ENCODE measurements around the gene CDH4. TPM values are rescaled to one million over a fixed set of nuclear protein-coding genes. Genes with fewer than 3 reads are reported as not detected.

The CDH4 gene
- total RNA-seq, 1 experiment from 2014 or later, result not detected

DNA sequence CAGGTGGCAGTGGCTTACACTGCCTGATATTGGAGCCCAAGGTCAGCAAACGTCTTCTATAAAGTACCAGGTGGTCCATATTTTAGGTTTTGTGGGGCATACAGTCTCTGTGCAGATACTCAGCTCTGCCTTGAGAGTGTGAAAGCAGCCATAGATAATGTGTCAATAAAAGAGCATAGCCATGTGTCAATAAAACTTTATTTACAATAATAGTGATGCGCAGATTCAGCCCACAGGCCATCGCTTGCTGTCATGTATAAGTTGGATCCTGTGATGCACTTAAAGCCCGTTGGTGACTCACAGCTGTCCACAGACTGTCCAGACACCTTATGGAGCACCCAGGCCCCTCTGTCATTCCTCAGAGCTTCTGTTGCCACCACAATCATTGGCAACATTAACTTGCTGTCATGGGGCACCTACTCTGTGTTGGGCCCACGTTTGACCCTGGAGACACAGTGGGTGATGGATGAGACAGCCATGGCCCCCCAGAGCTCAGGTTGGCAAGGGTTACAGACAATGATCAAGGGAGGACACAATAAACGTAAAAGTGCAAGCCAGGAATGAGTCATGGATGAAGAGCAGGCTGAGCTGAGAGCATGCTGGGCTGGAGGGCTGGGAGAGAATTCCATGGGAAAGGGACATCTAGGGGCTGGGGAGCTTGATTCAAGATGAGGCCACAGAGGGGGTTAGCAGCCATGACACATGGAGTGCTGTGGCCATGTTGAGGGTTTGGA lies 640.0 kb downstream of the CDH4 start:
- H3K4me3 ChIP-seq (ENCODE audit: low read depth in 2 of 2, low read length in 2 of 2), result no peak overlapping the region
- DNase-seq (ENCODE audit: low read depth, low spot score) (no peak), ATAC-seq (no peak)
- CTCF ChIA-PET, result no interaction called here
- POLR2A ChIA-PET, result no interaction called here
- in situ Hi-C loops (cut with HindIII; ENCODE audit: low pct_unique_long_range_greater_than_20kb, low sequenced_read_pairs) (no loop called here), intact Hi-C loops (cut with micrococcal nuclease; ENCODE audit: unreplicated experiment) (loop anchor here (10.0 kb wide), 1 partner anchor 627 kb away; no protein-coding TSS in a partner anchor)
- TF ChIP-seq TCF7L2 (IDR thresholded peaks at IDR 0.05; ENCODE audit: low read depth, low read length) (no peak), SIN3A (IDR thresholded peaks at IDR 0.05; ENCODE audit: borderline replicate concordance, insufficient read depth, low read depth, low read length) (no peak), REST (IDR thresholded peaks at IDR 0.05; ENCODE audit: insufficient read depth in 1 of 2, low read depth in 2 of 2, low read length in 1 of 2) (no peak), CTCF (IDR thresholded peaks at IDR 0.05) (no peak), POLR2AphosphoS5 (IDR thresholded peaks at IDR 0.05; ENCODE audit: low read depth, low read length) (no peak)
- no peaks in the 10 kb centered on the region; the same call in 1 of the 2 replicates for H3K27me3 ChIP-seq (ENCODE audit: control insufficient read depth, insufficient read depth, low read length)
- no peaks in the 10 kb centered on the region for H3K36me3 ChIP-seq (ENCODE audit: control insufficient read depth, insufficient read depth, low read length)
- no peaks in the 10 kb centered on the region for H3K9me3 ChIP-seq (ENCODE audit: control insufficient read depth, insufficient read depth, low read depth, low read length)
- no peak overlapping the region for H3K27ac ChIP-seq (ENCODE audit: low read length)
- BruUV-seq (replicated peaks), result no TSS peak
- H3K4me1 ChIP-seq (ENCODE audit: control insufficient read depth, insufficient read depth, low read length), result no peaks in the 10 kb centered on the region

- no peaks in the 10 kb centered on the region for H3K9me3 ChIP-seq (ENCODE audit: control insufficient read depth, insufficient read depth, low read depth, low read length)
- intact Hi-C loops (cut with micrococcal nuclease; ENCODE audit: unreplicated experiment) (loop anchor here (10.0 kb wide), 1 partner anchor 630 kb away; no protein-coding TSS in a partner anchor), in situ Hi-C loops (cut with HindIII; ENCODE audit: low pct_unique_long_range_greater_than_20kb, low sequenced_read_pairs) (no loop called here)
- H3K27ac ChIP-seq (ENCODE audit: low read length), result no peak overlapping the region
- ATAC-seq, result no peak
- no peak for TF ChIP-seq CTCF (IDR thresholded peaks at IDR 0.05)
- TF ChIP-seq TCF7L2 (IDR thresholded peaks at IDR 0.05; ENCODE audit: low read depth, low read length), result no peak
- H3K36me3 ChIP-seq (ENCODE audit: control insufficient read depth, insufficient read depth, low read length), result no peaks in the 10 kb centered on the region
- no peak for DNase-seq (ENCODE audit: low read depth, low spot score)
- H3K4me3 ChIP-seq (ENCODE audit: low read depth in 2 of 2, low read length in 2 of 2), result no peak overlapping the region
- peaks cover 4% of the 10 kb centered on the region; the same call in 1 of the 2 replicates for H3K27me3 ChIP-seq (ENCODE audit: control insufficient read depth, insufficient read depth, low read length)
- H3K4me1 ChIP-seq (ENCODE audit: control insufficient read depth, insufficient read depth, low read length), result no peaks in the 10 kb centered on the region
- CTCF ChIA-PET, result no interaction called here
- BruUV-seq (replicated peaks), result no TSS peak
- POLR2A ChIA-PET, result no interaction called here
These were observed 643.0 kb downstream of the CDH4 start for GRCh38 chr20:61895016-61895415.
